Fibroblast of the aortic adventitia (primary cell): ENCODE data around the gene C14orf132. TPM values are rescaled to one million over a fixed set of nuclear protein-coding genes. Genes with fewer than 3 reads are reported as not detected.

Experiments used
- DNase-seq: peaks from one replicate; pipeline ENCODE4 v3.0.0-alpha.2; 2010; ENCODE audit warnings: low read depth
- H3K4me3 ChIP-seq: 2 replicates; pipeline ENCODE4 v1.5.1; 2011; ENCODE audit warnings: low read depth, mild to moderate bottlenecking, control low read depth, low read length, moderate library complexity
- CTCF ChIP-seq: IDR thresholded peaks from 2 replicates; pipeline ENCODE4 v1.5.1; 2011; ENCODE audit warnings: mild to moderate bottlenecking, low read length, control low read depth, inconsistent platforms; ENCODE audit not compliant: insufficient read depth
- total RNA-seq: library from RNA; depleted of rRNA; stranded (reverse); fragments of >200 nt; gene quantifications from 2 replicates; pipeline ENCODE4 v1.2.3, GENCODE V29; 2012; ENCODE audit warnings: low replicate concordance

The C14orf132 gene
- total RNA-seq, 1 donor, result 32.6 TPM

GRCh38 chr14:96050482-96050881, 11.3 kb downstream of the C14orf132 start:
- H3K4me3 ChIP-seq, result no peak overlapping the region
- DNase-seq, result no peak
- no peak for TF ChIP-seq CTCF

GRCh38 chr14:96051231-96051630, 12.1 kb downstream of the C14orf132 start:
- no peak for DNase-seq
- no peak for TF ChIP-seq CTCF

GRCh38 chr14:96051642-96052540, 12.7 kb downstream of the C14orf132 start:
- H3K4me3 ChIP-seq, result no peak overlapping the region
- no peak for TF ChIP-seq CTCF
- DNase-seq, result no peak

More at GRCh38 chr14:96051231-96051630, 12.1 kb downstream of the C14orf132 start:
- H3K4me3 ChIP-seq, result no peak overlapping the region

- H3K4me3 ChIP-seq, result no peak overlapping the region
- peak; percentile 19 for TF ChIP-seq CTCF
- no peak for DNase-seq
These were observed 13.5 kb downstream of the C14orf132 start for GRCh38 chr14:96052541-96053247.

GRCh38 chr14:96053248-96053599, 14.1 kb downstream of the C14orf132 start:
- H3K4me3 ChIP-seq, result no peak overlapping the region
- no peak for DNase-seq
- no peak for TF ChIP-seq CTCF

GRCh38 chr14:96053600-96054381, 14.6 kb downstream of the C14orf132 start:
- no peak overlapping the region for H3K4me3 ChIP-seq
- TF ChIP-seq CTCF, result no peak
- DNase-seq, result peak; percentile 98
